Measurements from ENCODE around the gene POLQ. TPM values are rescaled to one million over a fixed set of nuclear protein-coding genes. Genes with fewer than 3 reads are reported as not detected.

The POLQ gene
- total RNA-seq (2021; fragmentation: NEBNext Ultra II Directional; extraction: Animal tissue kit (Norgen Biotek cat#: 25700)) (15.3 and 16.1 TPM in 2 replicates), polyA plus RNA-seq (2011; rRNA removed) (2.5 and 3.6 TPM in 2 replicates), polyA minus RNA-seq (2011; rRNA and poly(A)+ RNA removed) (15.4 and 20.9 TPM in 2 replicates)
- polyA plus RNA-seq (2011; cell fraction: cytosol; rRNA removed) = 5.1 TPM
- 5.7 TPM for polyA plus RNA-seq (2011; cell fraction: nucleus; rRNA removed)
- polyA plus RNA-seq (2012, experiment 1 of 2) = 7.4 to 11.7 TPM (median 9.7 TPM) in 4 replicates
- 0.29 TPM for polyA plus RNA-seq (2012, experiment 2 of 2)
- polyA plus RNA-seq (2013, experiment 1 of 2) = 6.4 TPM
- 5.6 TPM for polyA plus RNA-seq (2013, experiment 2 of 2)
- 17.8 TPM for polyA minus RNA-seq (2011; cell fraction: cytosol; rRNA and poly(A)+ RNA removed)
- polyA minus RNA-seq (2011; cell fraction: nucleus; rRNA and poly(A)+ RNA removed) = 39.4 TPM
- long read RNA-seq, experiment 1, partial matches to known transcripts = 2 of 6 reads
- long read RNA-seq, experiment 1, other reads (novel, unspliced or antisense) = 4 of 6 reads
- long read RNA-seq, experiment 2, partial matches to known transcripts = 1 of 2 reads
- long read RNA-seq, experiment 2, other reads (novel, unspliced or antisense) = 1 of 2 reads

DNA sequence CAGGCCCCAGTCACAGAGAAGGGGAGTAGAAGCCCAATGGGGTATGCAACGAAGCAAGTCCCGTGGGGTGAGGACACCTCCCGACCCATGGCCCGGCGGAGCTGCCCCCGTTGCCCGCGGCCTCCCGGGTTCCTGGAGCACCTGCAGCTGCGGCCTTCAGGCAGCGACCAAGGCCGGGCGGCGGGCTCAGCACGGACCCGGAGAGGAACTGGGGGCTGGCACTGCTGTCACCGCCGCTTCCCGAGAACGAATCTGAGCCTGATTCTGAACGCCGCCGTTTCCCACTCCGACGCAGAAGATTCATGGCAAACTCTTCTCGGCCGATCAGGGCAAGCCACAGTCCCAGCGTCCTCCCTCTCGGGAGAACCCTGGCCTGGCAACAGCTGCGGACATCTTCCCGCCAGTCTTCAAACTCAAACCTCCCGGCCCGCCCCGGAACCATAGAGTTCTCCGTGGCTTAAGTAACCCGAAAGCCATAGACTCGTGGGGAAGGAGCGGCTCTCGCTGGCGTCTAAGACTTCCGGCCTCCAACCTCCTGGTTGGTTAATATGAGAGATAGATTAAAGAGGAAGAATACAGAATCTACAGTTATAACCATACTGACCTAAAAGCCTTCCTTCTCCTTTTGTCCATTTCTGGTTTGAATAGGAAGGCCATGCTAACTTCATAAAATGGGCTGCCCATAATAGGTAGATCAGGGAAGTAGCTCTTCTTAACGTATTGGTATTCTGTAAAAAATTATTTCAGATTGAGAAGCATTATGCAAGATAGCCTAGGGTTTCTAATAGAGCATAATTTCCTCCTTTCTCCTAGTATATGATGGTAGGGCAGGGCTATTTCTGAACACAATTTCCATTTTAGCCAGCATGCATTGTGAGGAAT lies at the start of gene POLQ:
Gene POLQ (minus strand): TSS at position 415 of the 882 bp plus-strand sequence. CDS start 111 bp downstream, at position 304.
- Histone ChIP-seq H2AK5ac (ENCODE audit: low read depth, low read length) (no peak within 1 kb of the TSS), H3K4ac (replicated peaks; ENCODE audit: insufficient read length, low read depth, low read length) (peak within 1 kb of the TSS; percentile 60), H3K4me3 (ENCODE audit: extremely low read depth in 1 of 4, insufficient read depth in 2 of 4, low read depth in 3 of 4, low read length in 4 of 4) (peak within 1 kb of the TSS; percentile 86 to 98 (median 94)), H2BK120ac (replicated peaks; ENCODE audit: low read depth, low read length) (no peak within 1 kb of the TSS), H3K14ac (ENCODE audit: insufficient read length) (no peak within 1 kb of the TSS), H3K9ac (replicated peaks in 1 of 4; ENCODE audit: extremely low read depth in 1 of 4, low read depth in 3 of 4, low read length in 3 of 4) (peak within 1 kb of the TSS; percentile 68 to 96 (median 88)), H4K8ac (ENCODE audit: extremely low read depth, insufficient read depth, low read length) (peak within 1 kb of the TSS; percentile 96), H2BK15ac (ENCODE audit: low read length) (no peak within 1 kb of the TSS), H3K18ac (ENCODE audit: extremely low read depth, low read length) (no peak within 1 kb of the TSS; the same call in none of the 2 replicates), H2BK20ac (ENCODE audit: low read length) (no peak within 1 kb of the TSS), H4K20me1 (replicated peaks in 1 of 2; ENCODE audit: control insufficient read depth in 1 of 2, insufficient read depth in 2 of 2, low read length in 2 of 2) (no peaks in the 10 kb centered on the region), H2BK5ac (ENCODE audit: low read depth, low read length) (peak within 1 kb of the TSS; percentile 52; the same call in 1 of the 2 replicates), H4K5ac (ENCODE audit: insufficient read length, low read depth, low read length) (peak within 1 kb of the TSS; percentile 78), H3K9me3 (ENCODE audit: insufficient read depth in 2 of 2, low read depth in 1 of 2, low read length in 1 of 2) (no peaks in the 10 kb centered on the region), H3K56ac (replicated peaks; ENCODE audit: insufficient read length, low read depth, low read length) (no peak within 1 kb of the TSS), H3K23me2 (ENCODE audit: low read depth, low read length) (peaks cover 7% of the 10 kb centered on the region), H3K79me1 (ENCODE audit: low read depth, low read length) (no peaks in the 10 kb centered on the region), H3K27ac (ENCODE audit: low read depth, low read length) (peak within 1 kb of the TSS; percentile 55), H3K79me2 (ENCODE audit: control insufficient read depth in 1 of 2, insufficient read depth in 2 of 2, low read length in 2 of 2) (peaks cover 4 to 34% of the 10 kb centered on the region in 2 experiments), H2BK12ac (ENCODE audit: low read depth, low read length) (no peak within 1 kb of the TSS), H3K4me1 (replicated peaks in 1 of 4; ENCODE audit: control insufficient read depth in 3 of 4, insufficient read depth in 4 of 4, low read length in 3 of 4) (0 out of 7 replicates have a peak, but pooled peaks cover 0 to 2% (median 0%) of the 10 kb centered on the region in 4 experiments), H3K23ac (ENCODE audit: insufficient read length) (no peak within 1 kb of the TSS), H3K27me3 (replicated peaks in 1 of 4; ENCODE audit: control insufficient read depth in 3 of 4, extremely low read depth in 1 of 4, insufficient read depth in 3 of 4, low read length in 3 of 4) (no peaks in the 10 kb centered on the region), H2AFZ (ENCODE audit: low read length) (peak within 1 kb of the TSS; percentile 91), H3K36me3 (ENCODE audit: control insufficient read depth in 2 of 4, insufficient read depth in 4 of 4, low read length in 3 of 4) (peaks cover 2 to 10% (median 6%) of the 10 kb centered on the region in 4 experiments; a peak in 3 of 8 replicates), H4K91ac (replicated peaks; ENCODE audit: insufficient read length, low read length) (peak within 1 kb of the TSS; percentile 17), H3K4me2 (ENCODE audit: insufficient read depth in 1 of 2, low read depth in 2 of 2, low read length in 2 of 2) (peak within 1 kb of the TSS; percentile 79 to 94)
- ChIA-PET CTCF (ENCODE audit: partially characterized antibody) (interaction anchor here (0.7 to 2.7 kb wide), 22 partner anchors 7 to 1159 kb away, joined by 3 to 13 read pairs (median 4); partner anchors contain the start of gene HCLS1), POLR2A (ENCODE audit: partially characterized antibody) (interaction anchor here (0.9 to 1.9 kb wide), 8 partner anchors 9 to 319 kb away, joined by 3 to 6 read pairs (median 4); partner anchors contain the start of genes FBXO40 and GOLGB1)
- FAIRE-seq = peak; percentile 28
- WGBS, 2 experiments (ENCODE audit: extremely low coverage in 1 of 2, insufficient coverage in 1 of 2, insufficient read length in 1 of 2, insufficient replicate concordance in 2 of 2, low coverage in 1 of 2, low lambda C conversion rate in 2 of 2, missing lambda C conversion rate in 1 of 2) = 4% methylated on average over 42 of the region's 42 CpGs; no CpG with 5 or more reads in 1 of the 2 experiments
- DNase-seq (ENCODE audit: low read depth in 1 of 2, low spot score in 2 of 2) = peak; percentile 49 to 85
- TF ChIP-seq PHF8 (conservative IDR thresholded peaks at IDR 0.05; ENCODE audit: low read depth, low read length) (peak; percentile 84), CBX8 (IDR thresholded peaks at IDR 0.05; ENCODE audit: borderline replicate concordance, low read depth, low read length) (no peak), KDM4A (IDR thresholded peaks at IDR 0.05; ENCODE audit: low read depth, low read length, severe bottlenecking) (peak; percentile 38), EP300 (IDR thresholded peaks at IDR 0.05; ENCODE audit: borderline replicate concordance in 1 of 2, low read depth in 2 of 2, low read length in 2 of 2) (no peak), SP2 (IDR thresholded peaks at IDR 0.05; ENCODE audit: low read length) (peak; percentile 96), SUZ12 (IDR thresholded peaks at IDR 0.05; ENCODE audit: low read length) (no peak), POLR2AphosphoS5 (IDR thresholded peaks at IDR 0.05; ENCODE audit: low read depth, low read length) (peak; percentile 71), EGR1 (IDR thresholded peaks at IDR 0.05; ENCODE audit: borderline replicate concordance, low read depth, low read length) (peak; percentile 68)
